PC-3 (cell line): Measurements from ENCODE around the gene UCK2.
"Not testable (repeated sequence)": the region's sequence is repeated elsewhere in the genome, so short reads cannot be mapped to it uniquely, and the experiment has no call there.

Experiments
- CTCF ChIP-seq: fragments of 300-600 bp; sonication (generic); conservative IDR thresholded peaks from 2 replicates; pipeline ENCODE4 v1.5.1; 2017; ENCODE audit warnings: antibody characterized with exemption, low read depth, mild to moderate bottlenecking, low read length
- EZH2 ChIP-seq: fragments of 300-600 bp; sonication (generic); IDR thresholded peaks from one replicate; pipeline ENCODE4 v1.6.1; 2017; ENCODE audit warnings: antibody characterized with exemption, mild to moderate bottlenecking, low read length; ENCODE audit not compliant: unreplicated experiment
- EZH2phosphoT487 ChIP-seq: fragments of 300-600 bp; sonication (generic); IDR thresholded peaks from 2 replicates; pipeline ENCODE4 v1.6.1; 2018; ENCODE audit warnings: mild to moderate bottlenecking, antibody characterized with exemption, low read length, borderline replicate concordance

DNA sequence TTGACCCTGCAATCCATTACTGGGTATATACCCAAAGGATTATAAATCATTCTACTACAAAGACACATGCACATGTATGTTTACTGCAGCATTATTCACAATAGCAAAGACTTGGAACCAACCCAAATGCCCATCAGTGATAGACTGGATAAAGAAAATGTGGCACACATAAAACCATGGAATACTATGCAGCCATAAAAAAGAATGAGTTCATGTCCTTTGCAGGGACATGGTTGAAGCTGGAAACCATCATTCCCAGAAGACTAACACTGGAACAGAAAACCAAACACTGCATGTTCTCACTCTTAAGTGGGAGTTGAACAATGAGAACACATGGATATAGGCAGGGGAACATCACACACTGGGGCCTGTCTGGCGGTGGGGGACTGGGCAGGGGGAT lies 22.9 kb upstream of the UCK2 start:
- not testable (repeated sequence) for TF ChIP-seq CTCF, EZH2, EZH2phosphoT487
